Measurements from ENCODE around the gene ACTR2. TPM values are rescaled to one million over a fixed set of nuclear protein-coding genes. Genes with fewer than 3 reads are reported as not detected.

ACTR2 gene
- total and polyA plus RNA-seq, 9 of the 15 experiments (the other 6 are each of a cell fraction or from before 2014, with no cell fraction given): 47.3 to 239 (median 108) TPM

GRCh38 chr2:65227456-65228262, at the start of gene ACTR2 (continued):
- TF ChIP-seq BCLAF1 (IDR thresholded peaks at IDR 0.05; ENCODE audit: borderline replicate concordance in 1 of 2, control insufficient read depth in 1 of 2, low read depth in 2 of 2, low read length in 1 of 2): 0 out of 4 replicates have a peak, but pooled peaks of 1 of the 2 experiments have one; percentile 57
- TF ChIP-seq BRD4 (IDR thresholded peaks at IDR 0.05): peak; percentile 85; the same call in 1 of the 2 replicates
- TF ChIP-seq ZNF3 (CRISPR knock-in tag; IDR thresholded peaks at IDR 0.05): no peak
- peak; percentile 100 for TF ChIP-seq RBFOX2 (IDR thresholded peaks at IDR 0.05; ENCODE audit: low read depth, low read length)
- 0 out of 2 replicates have a peak, but pooled peaks have one; percentile 18 for TF ChIP-seq SMAD3 (CRISPR knock-in tag; conservative IDR thresholded peaks at IDR 0.05)
- no peak for TF ChIP-seq SLC30A9 (CRISPR knock-in tag; IDR thresholded peaks at IDR 0.05)
- TF ChIP-seq MIER1 (IDR thresholded peaks at IDR 0.05; ENCODE audit: low read depth): no peak
- TF ChIP-seq ELF1 (tag; IDR thresholded peaks at IDR 0.05): peak; percentile 82
- TF ChIP-seq KHSRP (IDR thresholded peaks at IDR 0.05): no peak
- no peak for TF ChIP-seq DIDO1 (tag; IDR thresholded peaks at IDR 0.05; ENCODE audit: low read depth)
- no peak for TF ChIP-seq ZNF347 (CRISPR knock-in tag; IDR thresholded peaks at IDR 0.05; ENCODE audit: low read depth)
- no peak for TF ChIP-seq CHD4 (IDR thresholded peaks at IDR 0.05; ENCODE audit: insufficient read depth, insufficient replicate concordance, low read depth, low read length, poor library complexity, severe bottlenecking)
- no peak for TF ChIP-seq ZNF282 (CRISPR knock-in tag; IDR thresholded peaks at IDR 0.05)
- TF ChIP-seq SOX6 (IDR thresholded peaks at IDR 0.05): peak; percentile 8; the same call in 1 of the 2 replicates
- peak; percentile 84 for TF ChIP-seq NFRKB (IDR thresholded peaks at IDR 0.05; ENCODE audit: low read depth)
- no peak for TF ChIP-seq ZNF407 (IDR thresholded peaks at IDR 0.05; ENCODE audit: low read depth)
- TF ChIP-seq ZKSCAN1 (IDR thresholded peaks at IDR 0.05; ENCODE audit: low read depth, low read length): no peak

All from K562 (cell line).